Neuronal stem cell (in vitro differentiated cells): ENCODE measurements around the gene KIAA1328.

ENCODE experiments used
- DNase-seq: peaks from one replicate; pipeline ENCODE4 v3.0.0-alpha.2; 2013; ENCODE audit warnings: low spot score
- H2AFZ ChIP-seq: one replicate; pipeline ENCODE4 v1.6.1; 2013; ENCODE audit warnings: mild to moderate bottlenecking, low read length, inconsistent platforms
- H2AK5ac ChIP-seq: 2 replicates; pipeline ENCODE4 v1.6.1; 2013; ENCODE audit warnings: low read depth, mild to moderate bottlenecking, inconsistent platforms, low read length, moderate library complexity, mixed read lengths
- H2BK120ac ChIP-seq: 2 replicates; pipeline ENCODE4 v1.6.1; 2013; ENCODE audit warnings: low read depth, mild to moderate bottlenecking, inconsistent platforms, low read length, moderate library complexity, mixed read lengths
- H2BK12ac ChIP-seq: one replicate; pipeline ENCODE4 v1.6.1; 2013; ENCODE audit warnings: low read length, inconsistent platforms
- H2BK15ac ChIP-seq: 2 replicates; pipeline ENCODE4 v1.6.1; 2013; ENCODE audit warnings: mild to moderate bottlenecking, low read length, inconsistent platforms, mixed read lengths
- H2BK5ac ChIP-seq: one replicate; pipeline ENCODE4 v1.6.1; 2013; ENCODE audit warnings: inconsistent platforms, mild to moderate bottlenecking, low read length, moderate library complexity
- H3K14ac ChIP-seq: one replicate; pipeline ENCODE4 v1.6.1; 2013; ENCODE audit warnings: low read length, inconsistent platforms
- H3K18ac ChIP-seq: 2 replicates; pipeline ENCODE4 v1.6.1; 2013; ENCODE audit warnings: low read length, inconsistent platforms
- H3K23ac ChIP-seq: 2 replicates; pipeline ENCODE4 v1.6.1; 2013; ENCODE audit warnings: low read depth, mild to moderate bottlenecking, mixed read lengths, low read length, inconsistent platforms; ENCODE audit not compliant: poor library complexity
- H3K27ac ChIP-seq: replicated peaks from 3 replicates; pipeline ENCODE4 v1.5.1; 2013; ENCODE audit warnings: low read length, inconsistent platforms
- H3K27me3 ChIP-seq, 3 experiments: 2 replicates each; pipeline ENCODE4 v1.6.1; 2013; ENCODE audit warnings: low read length in 3 of 3, mild to moderate bottlenecking in 2 of 3, inconsistent platforms in 1 of 3, low read depth in 1 of 3, mixed read lengths in 1 of 3, moderate library complexity in 1 of 3; ENCODE audit not compliant: control insufficient read depth in 3 of 3, insufficient read depth in 3 of 3
- H3K36me3 ChIP-seq, 2 donors: replicated peaks in 1 of 2; 2 replicates each; pipeline ENCODE4 v1.6.1; 2013; ENCODE audit warnings: low read length in 2 of 2; ENCODE audit not compliant: control insufficient read depth in 2 of 2, insufficient read depth in 2 of 2
- H3K4ac ChIP-seq: 2 replicates; pipeline ENCODE4 v1.6.1; 2013; ENCODE audit warnings: inconsistent platforms, mild to moderate bottlenecking, low read length, moderate library complexity
- H3K4me1 ChIP-seq, 2 donors: 1 replicate in 1 of 2; 2 replicates in 1 of 2; pipeline ENCODE4 v1.6.1; 2013; ENCODE audit warnings: low read length in 2 of 2, low read depth in 1 of 2; ENCODE audit not compliant: control insufficient read depth in 2 of 2, insufficient read depth in 1 of 2
- H3K4me2 ChIP-seq: one replicate; pipeline ENCODE4 v1.6.1; 2013; ENCODE audit warnings: mild to moderate bottlenecking, low read length, inconsistent platforms; ENCODE audit not compliant: insufficient read depth, poor library complexity, severe bottlenecking
- H3K4me3 ChIP-seq, 2 donors: 2 replicates each; pipeline ENCODE4 v1.5.1; 2013; ENCODE audit warnings: low read length in 2 of 2, mild to moderate bottlenecking in 2 of 2, inconsistent platforms in 1 of 2, moderate library complexity in 1 of 2
- H3K79me1 ChIP-seq: one replicate; pipeline ENCODE4 v1.6.1; 2013; ENCODE audit warnings: low read depth, mild to moderate bottlenecking, inconsistent platforms, low read length, moderate library complexity
- H3K9ac ChIP-seq: one replicate; pipeline ENCODE4 v1.6.1; 2013; ENCODE audit warnings: mild to moderate bottlenecking, low read depth, low read length, inconsistent platforms; ENCODE audit not compliant: poor library complexity
- H3K9me3 ChIP-seq, 2 donors: replicated peaks in 1 of 2; 2 replicates each; pipeline versions ENCODE3 to v1.6.1; 2013; ENCODE audit warnings: low read length in 2 of 2, mild to moderate bottlenecking in 2 of 2, inconsistent platforms in 1 of 2, low read depth in 1 of 2, mixed read lengths in 1 of 2, moderate library complexity in 1 of 2; ENCODE audit not compliant: control insufficient read depth in 2 of 2, insufficient read depth in 1 of 2
- H4K8ac ChIP-seq: one replicate; pipeline ENCODE4 v1.6.1; 2013; ENCODE audit warnings: low read depth, mild to moderate bottlenecking, inconsistent platforms, low read length, moderate library complexity
- H4K91ac ChIP-seq: one replicate; pipeline ENCODE4 v1.6.1; 2013; ENCODE audit warnings: low read length, low read depth, mild to moderate bottlenecking, inconsistent platforms; ENCODE audit not compliant: poor library complexity
- WGBS, 2 donors: extraction: QIAGEN DNeasy Blood & Tissue Kit; methylation state at CpG; one replicate each; pipeline ENCODE4 v1.1.7; 2013; ENCODE audit warnings: missing lambda C conversion rate in 2 of 2, mixed read lengths in 1 of 2; ENCODE audit not compliant: insufficient read length in 2 of 2, insufficient replicate concordance in 1 of 2; ENCODE audit errors: extremely low coverage in 2 of 2; 5-methylcytosine and 5-hydroxymethylcytosine counted together

KIAA1328 gene

DNA sequence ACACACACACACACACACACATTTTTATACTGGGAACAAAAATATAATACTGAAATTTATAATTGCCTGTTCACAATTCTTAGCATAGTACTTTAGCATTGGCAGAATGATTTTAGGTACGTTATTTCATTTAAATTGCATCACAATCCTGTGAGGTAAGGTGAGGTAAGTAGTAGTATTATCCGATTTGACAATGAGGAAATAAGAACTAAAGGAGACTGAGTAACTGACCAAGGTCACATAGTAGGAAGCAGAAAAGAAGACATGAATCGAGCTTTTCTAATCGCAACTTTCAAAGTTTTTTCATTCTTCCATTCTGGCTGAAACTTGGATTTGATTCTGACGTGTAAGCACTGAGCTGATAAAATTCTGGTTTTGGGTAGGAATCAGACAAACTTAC, 351.2 kb downstream of the KIAA1328 start:
- Histone ChIP-seq H3K9me3 (no peaks in the 10 kb centered on the region), H3K27me3 (no peaks in the 10 kb centered on the region), H2BK120ac (no peak overlapping the region), H2BK15ac (no peak overlapping the region), H3K4ac (no peak overlapping the region), H3K23ac (no peak overlapping the region), H3K18ac (no peak overlapping the region), H2BK5ac (no peak overlapping the region), H4K91ac (no peak overlapping the region), H3K4me1 (peaks cover 0 to 7% of the 10 kb centered on the region in 2 donors), H3K36me3 (no peaks in the 10 kb centered on the region), H3K79me1 (no peaks in the 10 kb centered on the region), H2AFZ (no peak overlapping the region), H3K9ac (no peak overlapping the region), H3K4me3 (no peak overlapping the region), H3K14ac (no peak overlapping the region), H2AK5ac (no peak overlapping the region), H4K8ac (no peak overlapping the region), H3K27ac (no peak overlapping the region), H2BK12ac (no peak overlapping the region), H3K4me2 (no peak overlapping the region)
- WGBS, 2 donors = no CpG with 5 or more reads among the region's 5 CpGs
- DNase-seq = no peak

DNA sequence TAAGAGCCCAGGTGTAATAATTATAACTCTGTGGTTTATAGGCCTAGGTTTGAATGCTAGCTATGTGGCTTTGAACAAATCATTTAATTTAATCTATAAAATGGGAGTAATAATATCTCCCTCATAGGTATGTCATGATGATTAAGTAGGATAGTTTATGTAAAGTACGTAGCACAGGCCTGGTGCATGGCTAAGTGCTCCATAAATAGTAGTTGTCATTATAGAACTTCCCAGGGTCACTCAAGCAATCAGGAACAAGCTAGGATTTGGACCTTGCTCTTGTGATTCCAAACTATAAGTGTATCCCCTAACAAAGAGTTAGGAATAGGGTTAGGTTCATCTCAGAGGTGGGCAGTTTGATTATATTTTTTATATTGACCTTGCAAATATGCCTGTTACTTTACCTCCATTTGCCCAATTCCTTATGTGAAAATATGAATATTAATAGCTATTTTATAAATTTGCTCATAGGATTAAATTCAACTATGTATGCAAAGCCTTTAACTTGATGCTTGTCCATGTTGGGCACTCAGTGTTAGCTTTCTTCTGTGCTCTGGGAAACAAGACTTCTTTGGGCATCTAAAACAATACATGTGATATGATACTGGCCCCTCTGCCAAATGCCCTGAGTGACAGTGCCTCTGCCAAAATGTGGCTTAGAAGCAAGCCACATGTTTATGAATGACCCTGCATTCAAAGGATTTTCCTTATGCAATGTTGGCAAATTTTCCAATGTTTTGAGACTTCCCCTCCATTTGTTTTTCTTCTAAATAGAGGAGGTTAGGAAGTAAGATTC, 353.6 kb downstream of the KIAA1328 start:
- Histone ChIP-seq H3K27me3 (no peaks in the 10 kb centered on the region), H2BK12ac (no peak overlapping the region), H2AK5ac (no peak overlapping the region), H3K4ac (no peak overlapping the region), H3K9ac (no peak overlapping the region), H2BK15ac (no peak overlapping the region), H3K4me1 (no peaks in the 10 kb centered on the region), H4K91ac (no peak overlapping the region), H3K79me1 (peaks cover 1% of the 10 kb centered on the region), H3K23ac (no peak overlapping the region), H3K36me3 (no peaks in the 10 kb centered on the region), H2AFZ (no peak overlapping the region), H3K18ac (no peak overlapping the region), H3K14ac (no peak overlapping the region), H3K4me2 (no peak overlapping the region), H2BK5ac (no peak overlapping the region), H4K8ac (no peak overlapping the region), H3K27ac (no peak overlapping the region), H3K9me3 (no peaks in the 10 kb centered on the region), H3K4me3 (no peak overlapping the region), H2BK120ac (no peak overlapping the region)
- WGBS, 2 donors = no CpG with 5 or more reads among the region's 1 CpG
- DNase-seq = no peak

DNA sequence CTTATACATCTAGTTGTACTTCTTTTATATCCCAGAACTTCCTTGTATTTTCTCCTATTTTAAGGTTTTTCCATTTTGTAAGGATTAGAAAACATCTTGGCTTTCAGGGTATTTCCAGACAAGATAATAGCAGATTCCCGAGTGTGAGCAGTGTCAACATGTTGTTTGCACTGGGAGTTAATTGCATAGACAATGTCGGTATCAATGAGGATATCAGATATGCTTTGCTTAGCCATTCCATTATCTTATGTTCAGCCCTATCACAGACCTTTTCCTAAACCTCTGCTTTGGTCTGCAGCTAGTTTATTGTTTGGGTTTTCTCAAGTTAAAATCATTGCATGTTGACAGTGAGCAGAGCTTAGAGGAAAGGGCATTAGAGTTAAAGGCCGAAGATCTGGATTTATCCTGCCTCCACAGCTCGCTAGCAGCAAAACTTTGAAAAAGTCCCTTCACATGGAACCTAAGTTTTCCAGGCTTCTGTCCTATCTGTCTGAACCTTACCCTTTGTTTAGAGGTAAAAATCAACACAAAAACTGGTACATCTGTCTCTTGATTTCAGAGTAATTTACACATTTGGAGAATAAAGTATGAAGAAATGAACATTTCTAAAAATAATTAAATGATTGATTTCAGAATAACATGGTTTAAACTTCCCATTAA, 355.4 kb downstream of the KIAA1328 start:
- H3K27me3 ChIP-seq = no peaks in the 10 kb centered on the region

DNA sequence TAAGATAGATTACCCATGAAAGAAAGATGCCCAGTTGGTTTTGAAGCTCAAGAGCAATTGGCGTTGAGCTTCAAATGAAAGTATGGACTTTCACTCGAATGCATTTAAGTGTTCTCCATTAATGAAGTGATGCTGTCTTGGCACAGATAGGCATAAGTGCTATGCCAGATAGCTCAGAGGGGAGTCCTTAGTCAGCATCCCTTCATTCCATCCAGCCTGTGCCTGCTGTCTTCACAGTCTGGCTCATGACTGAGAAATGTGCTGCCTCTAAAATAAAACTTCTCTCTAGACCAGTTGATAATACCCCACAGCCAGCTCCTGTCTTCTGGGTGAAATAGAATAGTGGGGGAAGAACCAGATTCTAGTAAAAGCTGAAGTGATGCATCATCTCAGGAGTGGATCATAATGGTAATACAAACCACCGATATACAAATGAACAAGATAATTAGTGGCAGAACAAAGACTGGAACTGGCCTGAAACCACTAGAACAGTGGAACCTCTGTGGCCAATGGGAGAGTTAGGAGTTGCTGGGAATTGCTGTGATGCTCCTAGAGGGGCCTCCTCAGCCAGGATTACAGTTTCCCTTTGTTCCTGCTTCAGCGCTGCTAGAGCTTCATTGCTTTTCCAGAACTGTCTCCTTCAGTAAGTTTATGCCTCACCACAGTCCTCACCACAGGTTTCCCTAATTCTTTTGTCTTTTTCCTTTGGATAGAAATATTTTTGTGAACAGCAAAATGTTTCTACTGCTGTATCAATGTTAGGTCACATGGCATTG, 359.3 kb downstream of the KIAA1328 start:
- H2BK15ac ChIP-seq = no peak overlapping the region
- H3K4ac ChIP-seq = no peak overlapping the region
- no peaks in the 10 kb centered on the region for H3K27me3 ChIP-seq
- no peak overlapping the region for H3K9ac ChIP-seq
- DNase-seq = no peak
- H3K14ac ChIP-seq = no peak overlapping the region
- no peak overlapping the region for H3K23ac ChIP-seq
- H3K18ac ChIP-seq = no peak overlapping the region
- H2BK12ac ChIP-seq = no peak overlapping the region
- WGBS, 2 donors = no CpG with 5 or more reads among the region's 4 CpGs
- no peaks in the 10 kb centered on the region for H3K36me3 ChIP-seq
- no peak overlapping the region for H2AK5ac ChIP-seq
- H2BK120ac ChIP-seq = no peak overlapping the region
- H3K4me2 ChIP-seq = no peak overlapping the region
- H3K79me1 ChIP-seq = peaks cover 1% of the 10 kb centered on the region
- no peak overlapping the region for H4K8ac ChIP-seq
- peaks cover 0 to 4% of the 10 kb centered on the region in 2 donors for H3K4me1 ChIP-seq
- peak overlapping the region; percentile 24 for H2AFZ ChIP-seq
- H3K27ac ChIP-seq = no peak overlapping the region
- H3K9me3 ChIP-seq = no peaks in the 10 kb centered on the region
- no peak overlapping the region for H3K4me3 ChIP-seq
- H2BK5ac ChIP-seq = no peak overlapping the region
- H4K91ac ChIP-seq = no peak overlapping the region

More for the DNA sequence above, 355.4 kb downstream of the KIAA1328 start:
- Histone ChIP-seq H3K14ac (no peak overlapping the region), H3K9me3 (no peaks in the 10 kb centered on the region), H3K4me1 (peaks cover 0 to 4% of the 10 kb centered on the region in 2 donors), H3K36me3 (no peaks in the 10 kb centered on the region), H2BK15ac (no peak overlapping the region), H3K23ac (no peak overlapping the region), H3K4me3 (no peak overlapping the region), H3K18ac (no peak overlapping the region), H3K27ac (no peak overlapping the region), H2BK120ac (no peak overlapping the region), H3K4me2 (no peak overlapping the region), H3K9ac (no peak overlapping the region), H3K79me1 (peaks cover 1% of the 10 kb centered on the region), H4K8ac (no peak overlapping the region), H2BK12ac (no peak overlapping the region), H2AK5ac (no peak overlapping the region), H2BK5ac (no peak overlapping the region), H4K91ac (no peak overlapping the region), H2AFZ (no peak overlapping the region), H3K4ac (no peak overlapping the region)
- no CpG with 5 or more reads among the region's 4 CpGs for WGBS, 2 donors
- DNase-seq = no peak
